SK-N-SH treated with all-trans-retinoic acid at 6 μM for 48 hours (cell line): ENCODE data around the gene COL28A1.

Experiments
- ARNTL ChIP-seq: fragments of 450-650 bp; formaldehyde crosslinking; IDR thresholded peaks from 2 replicates; pipeline ENCODE4 v1.5.0; 2020; ENCODE audit warnings: low read depth, mild to moderate bottlenecking, moderate library complexity, borderline replicate concordance
- BACH2 ChIP-seq: fragments of 250-450 bp; sonication (Bioruptor Pico); IDR thresholded peaks from 2 replicates; pipeline ENCODE4 v1.9.0; 2021; ENCODE audit warnings: mild to moderate bottlenecking, borderline replicate concordance
- CSDC2 ChIP-seq: fragments of 250-450 bp; sonication (Bioruptor Pico); IDR thresholded peaks from 2 replicates; pipeline ENCODE4 v1.5.0; 2020; ENCODE audit warnings: mild to moderate bottlenecking, moderate library complexity
- GLIS3 ChIP-seq: fragments of 250-450 bp; sonication (Bioruptor Pico); IDR thresholded peaks from 2 replicates; pipeline ENCODE4 v1.5.0; 2020; ENCODE audit warnings: mild to moderate bottlenecking, moderate library complexity
- PPARA ChIP-seq: fragments of 250-450 bp; sonication (Bioruptor Pico); IDR thresholded peaks from 2 replicates; pipeline ENCODE4 v1.5.0; 2020; ENCODE audit warnings: mild to moderate bottlenecking, borderline replicate concordance
- SNAI2 ChIP-seq: fragments of 250-450 bp; sonication (Bioruptor Pico); IDR thresholded peaks from 2 replicates; pipeline ENCODE4 v1.5.0; 2020; ENCODE audit warnings: mild to moderate bottlenecking, moderate library complexity
- TCF4 ChIP-seq: fragments of 250-450 bp; sonication (Bioruptor Pico); IDR thresholded peaks from 2 replicates; pipeline ENCODE4 v1.8.0; 2021; ENCODE audit warnings: mild to moderate bottlenecking, moderate library complexity, borderline replicate concordance
- ZNF70 ChIP-seq: fragments of 450-650 bp; formaldehyde crosslinking; IDR thresholded peaks from 2 replicates; pipeline ENCODE4 v1.5.0; 2020; ENCODE audit warnings: mild to moderate bottlenecking, moderate library complexity
- ZNF8 ChIP-seq: fragments of 450-650 bp; formaldehyde crosslinking; IDR thresholded peaks from 2 replicates; pipeline ENCODE4 v1.5.0; 2020; ENCODE audit warnings: mild to moderate bottlenecking, moderate library complexity
- TF ChIP-seq, protein P1 (sequence below): fragments of 250-450 bp; sonication (Bioruptor Pico); IDR thresholded peaks from 2 replicates; pipeline ENCODE4 v1.8.0; 2020; ENCODE audit warnings: mild to moderate bottlenecking, moderate library complexity, borderline replicate concordance
- TF ChIP-seq, protein P2 (sequence below): fragments of 250-450 bp; sonication (Bioruptor Pico); IDR thresholded peaks from 2 replicates; pipeline ENCODE4 v1.5.1; 2020; ENCODE audit warnings: low read depth, mild to moderate bottlenecking, moderate library complexity

DNA sequence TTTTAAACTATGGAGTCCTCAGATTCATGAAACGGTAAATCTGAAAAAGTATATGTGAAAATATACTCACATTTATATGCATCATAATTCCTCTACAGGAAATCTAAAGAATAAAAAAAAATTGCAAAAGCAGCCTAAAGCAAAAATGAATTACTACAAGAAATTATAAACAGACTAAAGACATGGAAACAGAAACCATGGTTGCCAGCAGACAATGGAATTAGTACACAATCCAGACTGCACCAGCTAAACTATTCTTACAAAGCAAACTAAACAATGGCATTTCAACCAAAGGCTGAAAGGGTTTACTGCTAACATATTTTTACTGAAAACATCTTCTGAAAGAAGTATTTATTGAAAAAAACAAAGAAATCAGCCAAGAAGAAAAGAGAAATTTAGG is 51.6 kb downstream of the COL28A1 start:
- TF ChIP-seq, protein P1, sequence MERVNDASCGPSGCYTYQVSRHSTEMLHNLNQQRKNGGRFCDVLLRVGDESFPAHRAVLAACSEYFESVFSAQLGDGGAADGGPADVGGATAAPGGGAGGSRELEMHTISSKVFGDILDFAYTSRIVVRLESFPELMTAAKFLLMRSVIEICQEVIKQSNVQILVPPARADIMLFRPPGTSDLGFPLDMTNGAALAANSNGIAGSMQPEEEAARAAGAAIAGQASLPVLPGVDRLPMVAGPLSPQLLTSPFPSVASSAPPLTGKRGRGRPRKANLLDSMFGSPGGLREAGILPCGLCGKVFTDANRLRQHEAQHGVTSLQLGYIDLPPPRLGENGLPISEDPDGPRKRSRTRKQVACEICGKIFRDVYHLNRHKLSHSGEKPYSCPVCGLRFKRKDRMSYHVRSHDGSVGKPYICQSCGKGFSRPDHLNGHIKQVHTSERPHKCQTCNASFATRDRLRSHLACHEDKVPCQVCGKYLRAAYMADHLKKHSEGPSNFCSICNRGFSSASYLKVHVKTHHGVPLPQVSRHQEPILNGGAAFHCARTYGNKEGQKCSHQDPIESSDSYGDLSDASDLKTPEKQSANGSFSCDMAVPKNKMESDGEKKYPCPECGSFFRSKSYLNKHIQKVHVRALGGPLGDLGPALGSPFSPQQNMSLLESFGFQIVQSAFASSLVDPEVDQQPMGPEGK (CRISPR knock-in tag): no peak
- TF ChIP-seq TCF4 (CRISPR knock-in tag) (no peak), ZNF70 (CRISPR knock-in tag) (no peak), SNAI2 (CRISPR knock-in tag) (no peak), GLIS3 (CRISPR knock-in tag) (no peak), BACH2 (CRISPR knock-in tag) (no peak), PPARA (CRISPR knock-in tag) (no peak), ZNF8 (CRISPR knock-in tag) (no peak), CSDC2 (CRISPR knock-in tag) (no peak), ARNTL (CRISPR knock-in tag) (no peak)
- TF ChIP-seq, protein P2, sequence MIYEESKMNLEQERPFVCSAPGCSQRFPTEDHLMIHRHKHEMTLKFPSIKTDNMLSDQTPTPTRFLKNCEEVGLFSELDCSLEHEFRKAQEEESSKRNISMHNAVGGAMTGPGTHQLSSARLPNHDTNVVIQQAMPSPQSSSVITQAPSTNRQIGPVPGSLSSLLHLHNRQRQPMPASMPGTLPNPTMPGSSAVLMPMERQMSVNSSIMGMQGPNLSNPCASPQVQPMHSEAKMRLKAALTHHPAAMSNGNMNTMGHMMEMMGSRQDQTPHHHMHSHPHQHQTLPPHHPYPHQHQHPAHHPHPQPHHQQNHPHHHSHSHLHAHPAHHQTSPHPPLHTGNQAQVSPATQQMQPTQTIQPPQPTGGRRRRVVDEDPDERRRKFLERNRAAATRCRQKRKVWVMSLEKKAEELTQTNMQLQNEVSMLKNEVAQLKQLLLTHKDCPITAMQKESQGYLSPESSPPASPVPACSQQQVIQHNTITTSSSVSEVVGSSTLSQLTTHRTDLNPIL (CRISPR knock-in tag): no peak
